Measurements from ENCODE around the gene JARID2.

- TF ChIP-seq, protein P1, sequence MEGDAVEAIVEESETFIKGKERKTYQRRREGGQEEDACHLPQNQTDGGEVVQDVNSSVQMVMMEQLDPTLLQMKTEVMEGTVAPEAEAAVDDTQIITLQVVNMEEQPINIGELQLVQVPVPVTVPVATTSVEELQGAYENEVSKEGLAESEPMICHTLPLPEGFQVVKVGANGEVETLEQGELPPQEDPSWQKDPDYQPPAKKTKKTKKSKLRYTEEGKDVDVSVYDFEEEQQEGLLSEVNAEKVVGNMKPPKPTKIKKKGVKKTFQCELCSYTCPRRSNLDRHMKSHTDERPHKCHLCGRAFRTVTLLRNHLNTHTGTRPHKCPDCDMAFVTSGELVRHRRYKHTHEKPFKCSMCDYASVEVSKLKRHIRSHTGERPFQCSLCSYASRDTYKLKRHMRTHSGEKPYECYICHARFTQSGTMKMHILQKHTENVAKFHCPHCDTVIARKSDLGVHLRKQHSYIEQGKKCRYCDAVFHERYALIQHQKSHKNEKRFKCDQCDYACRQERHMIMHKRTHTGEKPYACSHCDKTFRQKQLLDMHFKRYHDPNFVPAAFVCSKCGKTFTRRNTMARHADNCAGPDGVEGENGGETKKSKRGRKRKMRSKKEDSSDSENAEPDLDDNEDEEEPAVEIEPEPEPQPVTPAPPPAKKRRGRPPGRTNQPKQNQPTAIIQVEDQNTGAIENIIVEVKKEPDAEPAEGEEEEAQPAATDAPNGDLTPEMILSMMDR (IDR thresholded peaks at IDR 0.05; ENCODE audit: insufficient read depth, low read depth, low read length), result no peak
- TF ChIP-seq EZH2 (IDR thresholded peaks at IDR 0.05; ENCODE audit: insufficient read depth, low read length), result no peak
These were observed 283.0 kb downstream of the JARID2 start for GRCh38 chr6:15528870-15529269.
